ENCODE measurements around the gene C16orf54. TPM values are rescaled to one million over a fixed set of nuclear protein-coding genes. Genes with fewer than 3 reads are reported as not detected.
"Not testable (repeated sequence)": the region's sequence is repeated elsewhere in the genome, so short reads cannot be mapped to it uniquely, and the experiment has no call there.

The C16orf54 gene, protein sequence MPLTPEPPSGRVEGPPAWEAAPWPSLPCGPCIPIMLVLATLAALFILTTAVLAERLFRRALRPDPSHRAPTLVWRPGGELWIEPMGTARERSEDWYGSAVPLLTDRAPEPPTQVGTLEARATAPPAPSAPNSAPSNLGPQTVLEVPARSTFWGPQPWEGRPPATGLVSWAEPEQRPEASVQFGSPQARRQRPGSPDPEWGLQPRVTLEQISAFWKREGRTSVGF
- 0.18 TPM for total RNA-seq (2021; ENCODE audit: unreplicated experiment)
- polyA plus RNA-seq (2012; ENCODE audit: insufficient read length): not detected
- not detected for Bru-seq, nascent RNA
- BruChase-seq, experiment 1, labeled RNA remaining after a 2-hour chase: percentile 14 among the genes with signal in this experiment
- BruChase-seq, experiment 2, labeled RNA remaining after a 6-hour chase: percentile 15 among the genes with signal in this experiment
- long read RNA-seq: 0 reads

DNA sequence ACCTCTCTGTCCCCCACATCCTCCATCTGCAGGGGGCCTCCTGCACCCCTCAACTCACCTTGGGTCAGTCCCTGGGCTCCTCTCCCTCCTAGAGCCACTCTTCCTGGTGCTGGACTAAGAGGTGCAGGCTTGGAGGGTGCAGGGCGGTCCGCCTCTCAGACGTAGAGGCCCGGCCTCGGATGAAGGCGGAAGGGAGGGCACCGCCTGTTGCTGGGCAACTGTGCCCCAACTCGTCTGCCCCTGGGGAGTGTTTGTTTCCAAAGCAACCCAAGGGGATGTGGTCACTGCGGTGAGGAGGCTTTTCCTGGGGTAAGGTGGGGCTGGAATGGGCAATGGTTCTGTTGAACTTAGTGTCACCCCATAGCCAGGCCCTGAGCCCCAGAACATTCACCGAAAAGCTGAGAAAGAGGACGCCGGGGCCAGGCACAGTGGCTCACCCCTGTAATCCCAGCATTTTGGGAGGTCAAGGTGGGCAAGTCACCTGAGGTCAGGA is at the start of gene C16orf54:
Gene C16orf54, minus strand, starts transcription at position 138 of the 493 bp plus-strand sequence. CDS start 1,039 bp downstream, outside the sequence.
- no TSS peak for BruUV-seq (replicated peaks)
- DNase-seq (ENCODE audit: low read depth, low spot score) (no peak), ATAC-seq (no peak)
- no peak within 1 kb of the TSS for H3K27ac ChIP-seq (ENCODE audit: low read length)
- H3K36me3 ChIP-seq (ENCODE audit: control insufficient read depth, insufficient read depth, low read length): no peaks in the 10 kb centered on the region
- intact Hi-C loops (cut with micrococcal nuclease; ENCODE audit: unreplicated experiment): no loop called here
- ChIA-PET CTCF (no interaction called here), POLR2A (no interaction called here)
- H3K4me1 ChIP-seq (ENCODE audit: control insufficient read depth, insufficient read depth, low read length): no peaks in the 10 kb centered on the region
- in situ Hi-C loops (cut with HindIII; ENCODE audit: low pct_unique_long_range_greater_than_20kb, low sequenced_read_pairs): no loop called here
- H3K4me3 ChIP-seq (ENCODE audit: low read depth in 2 of 2, low read length in 2 of 2): no peak within 1 kb of the TSS
- TF ChIP-seq REST (IDR thresholded peaks at IDR 0.05; ENCODE audit: insufficient read depth in 1 of 2, low read depth in 2 of 2, low read length in 1 of 2) (no peak), SIN3A (IDR thresholded peaks at IDR 0.05; ENCODE audit: borderline replicate concordance, insufficient read depth, low read depth, low read length) (no peak), POLR2AphosphoS5 (IDR thresholded peaks at IDR 0.05; ENCODE audit: low read depth, low read length) (no peak), TCF7L2 (IDR thresholded peaks at IDR 0.05; ENCODE audit: low read depth, low read length) (no peak)
- TF ChIP-seq, protein P1, sequence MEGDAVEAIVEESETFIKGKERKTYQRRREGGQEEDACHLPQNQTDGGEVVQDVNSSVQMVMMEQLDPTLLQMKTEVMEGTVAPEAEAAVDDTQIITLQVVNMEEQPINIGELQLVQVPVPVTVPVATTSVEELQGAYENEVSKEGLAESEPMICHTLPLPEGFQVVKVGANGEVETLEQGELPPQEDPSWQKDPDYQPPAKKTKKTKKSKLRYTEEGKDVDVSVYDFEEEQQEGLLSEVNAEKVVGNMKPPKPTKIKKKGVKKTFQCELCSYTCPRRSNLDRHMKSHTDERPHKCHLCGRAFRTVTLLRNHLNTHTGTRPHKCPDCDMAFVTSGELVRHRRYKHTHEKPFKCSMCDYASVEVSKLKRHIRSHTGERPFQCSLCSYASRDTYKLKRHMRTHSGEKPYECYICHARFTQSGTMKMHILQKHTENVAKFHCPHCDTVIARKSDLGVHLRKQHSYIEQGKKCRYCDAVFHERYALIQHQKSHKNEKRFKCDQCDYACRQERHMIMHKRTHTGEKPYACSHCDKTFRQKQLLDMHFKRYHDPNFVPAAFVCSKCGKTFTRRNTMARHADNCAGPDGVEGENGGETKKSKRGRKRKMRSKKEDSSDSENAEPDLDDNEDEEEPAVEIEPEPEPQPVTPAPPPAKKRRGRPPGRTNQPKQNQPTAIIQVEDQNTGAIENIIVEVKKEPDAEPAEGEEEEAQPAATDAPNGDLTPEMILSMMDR (IDR thresholded peaks at IDR 0.05): no peak
- no peaks in the 10 kb centered on the region for H3K9me3 ChIP-seq (ENCODE audit: control insufficient read depth, insufficient read depth, low read depth, low read length)
- H3K27me3 ChIP-seq (ENCODE audit: control insufficient read depth, insufficient read depth, low read length): no peaks in the 10 kb centered on the region

GRCh38 chr16:29794231-29794710 is 48.5 kb upstream of the C16orf54 start:
- no peaks in the 10 kb centered on the region for H3K9me3 ChIP-seq (ENCODE audit: control insufficient read depth, insufficient read depth, low read depth, low read length)
- no peak overlapping the region for H3K4me3 ChIP-seq (ENCODE audit: low read depth in 2 of 2, low read length in 2 of 2)
- BruUV-seq (replicated peaks): no TSS peak
- H3K27me3 ChIP-seq (ENCODE audit: control insufficient read depth, insufficient read depth, low read length): no peaks in the 10 kb centered on the region
- ChIA-PET POLR2A (interaction anchor here (0.8 to 1.5 kb wide), 2 partner anchors 10 kb away, joined by 3 to 14 read pairs; no protein-coding TSS in a partner anchor), CTCF (no interaction called here)
- in situ Hi-C loops (cut with HindIII; ENCODE audit: low pct_unique_long_range_greater_than_20kb, low sequenced_read_pairs): no loop called here
- intact Hi-C loops (cut with micrococcal nuclease; ENCODE audit: unreplicated experiment): no loop called here
- H3K36me3 ChIP-seq (ENCODE audit: control insufficient read depth, insufficient read depth, low read length): peaks cover 9% of the 10 kb centered on the region
- no peak overlapping the region for H3K27ac ChIP-seq (ENCODE audit: low read length)
- ATAC-seq (no peak), DNase-seq (ENCODE audit: low read depth, low spot score) (no peak)
- TF ChIP-seq SIN3A (IDR thresholded peaks at IDR 0.05; ENCODE audit: borderline replicate concordance, insufficient read depth, low read depth, low read length): no peak
- no peak for TF ChIP-seq TCF7L2 (IDR thresholded peaks at IDR 0.05; ENCODE audit: low read depth, low read length)
- TF ChIP-seq REST (IDR thresholded peaks at IDR 0.05; ENCODE audit: insufficient read depth in 1 of 2, low read depth in 2 of 2, low read length in 1 of 2): no peak
- TF ChIP-seq, protein P1 (IDR thresholded peaks at IDR 0.05): no peak
- no peak for TF ChIP-seq POLR2AphosphoS5 (IDR thresholded peaks at IDR 0.05; ENCODE audit: low read depth, low read length)
- H3K4me1 ChIP-seq (ENCODE audit: control insufficient read depth, insufficient read depth, low read length): peaks cover 12% of the 10 kb centered on the region

DNA sequence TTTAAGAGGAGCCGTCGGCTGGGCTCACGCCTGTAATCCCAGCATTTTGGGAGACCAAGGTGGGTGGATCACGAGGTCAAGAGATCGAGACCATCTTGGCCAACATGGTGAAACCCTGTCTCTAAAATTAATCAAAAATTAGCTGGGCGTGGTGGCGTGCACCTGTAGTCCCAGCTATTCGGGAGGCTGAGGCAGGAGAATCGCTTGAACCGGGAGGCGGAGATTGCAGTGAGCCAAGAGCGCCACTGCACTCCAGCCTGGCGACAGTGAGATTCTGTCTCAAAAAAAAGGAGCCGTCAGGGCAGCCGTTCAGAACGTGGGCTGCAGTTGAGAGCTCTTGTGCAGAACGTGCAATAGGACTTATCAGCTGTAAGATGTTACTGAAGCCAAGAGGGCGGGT is 47.4 kb upstream of the C16orf54 start:
- DNase-seq (ENCODE audit: low read depth, low spot score); H3K36me3 ChIP-seq (ENCODE audit: control insufficient read depth, insufficient read depth, low read length); ATAC-seq; H3K9me3 ChIP-seq (ENCODE audit: control insufficient read depth, insufficient read depth, low read depth, low read length); H3K27ac ChIP-seq (ENCODE audit: low read length); intact Hi-C loops (cut with micrococcal nuclease; ENCODE audit: unreplicated experiment); in situ Hi-C loops (cut with HindIII; ENCODE audit: low pct_unique_long_range_greater_than_20kb, low sequenced_read_pairs); H3K4me3 ChIP-seq (ENCODE audit: low read depth in 2 of 2, low read length in 2 of 2); H3K27me3 ChIP-seq (ENCODE audit: control insufficient read depth, insufficient read depth, low read length); CTCF ChIA-PET; BruUV-seq (replicated peaks): not testable (repeated sequence)
- peaks cover 12% of the 10 kb centered on the region for H3K4me1 ChIP-seq (ENCODE audit: control insufficient read depth, insufficient read depth, low read length)
- POLR2A ChIA-PET: interaction anchor here (1.5 kb wide), 1 partner anchor 11 kb away, joined by 14 read pairs; no protein-coding TSS in a partner anchor

Data from Panc1 (cell line).